Natural killer cell (primary cell): ENCODE data around the gene MGMT. TPM values are rescaled to one million over a fixed set of nuclear protein-coding genes. Genes with fewer than 3 reads are reported as not detected.

Experiments used
- ATAC-seq, 3 donors: fragments of 150-1000 bp in 2 of 3; fragments of 200-7000 bp in 1 of 3; cut with Tn5 transposase; 1 replicate in 1 of 3; 2 replicates in 2 of 3; pipeline ENCODE4 v1.10.0; 2021; ENCODE audit warnings: mild to moderate bottlenecking in 2 of 3, moderate library complexity in 2 of 3
- DNase-seq, 2 donors: peaks; one replicate each; pipeline versions ENCODE4 v3.0.0 to v3.0.0-alpha.2; 2013 to 2021; ENCODE audit warnings: mixed read lengths in 1 of 2
- H3K27ac ChIP-seq: one replicate; pipeline ENCODE4 v1.5.1; 2013; ENCODE audit warnings: mild to moderate bottlenecking, low read length
- H3K27me3 ChIP-seq: one replicate; pipeline ENCODE4 v1.6.1; 2013; ENCODE audit warnings: low read length; ENCODE audit not compliant: control insufficient read depth, insufficient read depth
- H3K36me3 ChIP-seq: one replicate; pipeline ENCODE4 v1.6.1; 2013; ENCODE audit warnings: low read length; ENCODE audit not compliant: control insufficient read depth, insufficient read depth
- H3K4me1 ChIP-seq: one replicate; pipeline ENCODE4 v1.6.1; 2013; ENCODE audit warnings: low read length; ENCODE audit not compliant: control insufficient read depth, insufficient read depth
- H3K4me3 ChIP-seq: one replicate; pipeline ENCODE4 v1.5.1; 2013; ENCODE audit warnings: low read length
- H3K9me3 ChIP-seq: one replicate; pipeline ENCODE4 v1.6.1; 2013; ENCODE audit warnings: low read length; ENCODE audit not compliant: control insufficient read depth, insufficient read depth
- H3K27ac Mint-ChIP-seq, 2 donors: one replicate each; pipeline ENCODE4 v1.8.0; 2022; ENCODE audit warnings: mild to moderate bottlenecking in 2 of 2, mixed read lengths in 2 of 2, moderate library complexity in 1 of 2
- H3K27me3 Mint-ChIP-seq, 2 donors: one replicate each; pipeline ENCODE4 v1.8.0; 2022; ENCODE audit warnings: low read depth in 2 of 2, mixed read lengths in 2 of 2
- H3K36me3 Mint-ChIP-seq: one replicate; pipeline ENCODE4 v1.8.0; 2022; ENCODE audit warnings: mixed read lengths
- H3K4me1 Mint-ChIP-seq, 2 donors: one replicate each; pipeline ENCODE4 v1.8.0; 2022; ENCODE audit warnings: mixed read lengths in 2 of 2
- H3K4me3 Mint-ChIP-seq: one replicate; pipeline ENCODE4 v1.8.0; 2022; ENCODE audit warnings: mild to moderate bottlenecking, moderate library complexity, mixed read lengths
- H3K9me3 Mint-ChIP-seq, 2 donors: one replicate each; pipeline ENCODE4 v1.8.0; 2022; ENCODE audit warnings: mixed read lengths in 2 of 2
- CTCF ChIP-seq: fragments of 200-600 bp; IDR thresholded peaks from one replicate; pipeline ENCODE4 v1.8.0; 2022; ENCODE audit warnings: antibody characterized with exemption
- WGBS: methylation state at CpG from one replicate; pipeline ENCODE4 v1.1.7; 2013; ENCODE audit warnings: missing lambda C conversion rate; ENCODE audit not compliant: insufficient coverage; 5-methylcytosine and 5-hydroxymethylcytosine counted together
- intact Hi-C: fragments of 100-400 bp; cut with micrococcal nuclease; formaldehyde crosslinking; loops from one replicate; pipeline ENCODE4 v1.14.2; 2022
- total RNA-seq, 4 donors: library from RNA; stranded (reverse); fragments of 120-200 nt in 1 of 4; gene quantifications; one replicate each; pipeline versions ENCODE4 v1.2.3 to v1.2.4, GENCODE V29; 2013 to 2022

The MGMT gene
- total RNA-seq, 3 donors from 2014 or later (not counting 1 experiment from before 2014, with no cell fraction given), result 16.5 to 19.7 (median 18.8) TPM

- WGBS, result 96% methylated on average over 7 of the region's 7 CpGs
- H3K36me3 ChIP-seq, result no peaks in the 10 kb centered on the region
- H3K4me3 ChIP-seq, result no peak overlapping the region
- H3K27ac Mint-ChIP-seq, result no peak overlapping the region
- no peaks in the 10 kb centered on the region for H3K36me3 Mint-ChIP-seq
- DNase-seq (no peak), ATAC-seq (no peak)
- no peaks in the 10 kb centered on the region for H3K4me1 ChIP-seq
- H3K27ac ChIP-seq, result no peak overlapping the region
- no peaks in the 10 kb centered on the region for H3K9me3 Mint-ChIP-seq
- H3K4me1 Mint-ChIP-seq, result no peaks in the 10 kb centered on the region
- TF ChIP-seq CTCF, result no peak
- H3K4me3 Mint-ChIP-seq, result no peak overlapping the region
- intact Hi-C loops, result no loop called here
- no peaks in the 10 kb centered on the region for H3K27me3 Mint-ChIP-seq
- H3K27me3 ChIP-seq, result no peaks in the 10 kb centered on the region
- no peaks in the 10 kb centered on the region for H3K9me3 ChIP-seq
Measured at GRCh38 chr10:129696636-129697035, 229.6 kb downstream of the MGMT start.

GRCh38 chr10:129697463-129698247, 230.6 kb downstream of the MGMT start:
- intact Hi-C loops, result no loop called here

GRCh38 chr10:129699722-129700340, 232.8 kb downstream of the MGMT start:
- peaks cover 4% of the 10 kb centered on the region for H3K4me1 ChIP-seq
- no peak overlapping the region for H3K27ac ChIP-seq
- H3K4me3 ChIP-seq, result no peak overlapping the region
- DNase-seq (no peak), ATAC-seq (no peak)
- peaks cover 8 to 16% of the 10 kb centered on the region in 2 donors for H3K4me1 Mint-ChIP-seq
- H3K9me3 Mint-ChIP-seq, result no peaks in the 10 kb centered on the region
- H3K27me3 Mint-ChIP-seq, result no peaks in the 10 kb centered on the region
- H3K9me3 ChIP-seq, result no peaks in the 10 kb centered on the region
- intact Hi-C loops, result no loop called here
- no peaks in the 10 kb centered on the region for H3K36me3 Mint-ChIP-seq
- H3K36me3 ChIP-seq, result no peaks in the 10 kb centered on the region
- WGBS, result 83% methylated on average over 15 of the region's 15 CpGs
- no peak overlapping the region for H3K4me3 Mint-ChIP-seq
- H3K27ac Mint-ChIP-seq, result no peak overlapping the region
- no peak for TF ChIP-seq CTCF
- no peaks in the 10 kb centered on the region for H3K27me3 ChIP-seq

More at GRCh38 chr10:129697463-129698247, 230.6 kb downstream of the MGMT start:
- TF ChIP-seq CTCF, result no peak
- no peaks in the 10 kb centered on the region for H3K27me3 ChIP-seq
- Mint-ChIP-seq H3K36me3 (no peaks in the 10 kb centered on the region), H3K4me3 (no peak overlapping the region), H3K27ac (no peak overlapping the region), H3K4me1 (peaks cover 0 to 5% of the 10 kb centered on the region in 2 donors), H3K9me3 (no peaks in the 10 kb centered on the region), H3K27me3 (no peaks in the 10 kb centered on the region)
- H3K9me3 ChIP-seq, result no peaks in the 10 kb centered on the region
- 96% methylated on average over 15 of the region's 15 CpGs for WGBS
- no peak overlapping the region for H3K4me3 ChIP-seq
- DNase-seq (no peak), ATAC-seq (no peak)
- no peak overlapping the region for H3K27ac ChIP-seq
- no peaks in the 10 kb centered on the region for H3K36me3 ChIP-seq
- no peaks in the 10 kb centered on the region for H3K4me1 ChIP-seq
